GM12891 (cell line): ENCODE measurements around the gene FAM163B.

Experiments
- POLR2A ChIP-seq: IDR thresholded peaks from 2 replicates; pipeline ENCODE4 v1.6.1; 2011; ENCODE audit warnings: low read depth, low read length, control low read depth
- TAF1 ChIP-seq: IDR thresholded peaks from 2 replicates; pipeline ENCODE4 v1.6.1; 2011; ENCODE audit warnings: low read depth, low read length, control low read depth

DNA sequence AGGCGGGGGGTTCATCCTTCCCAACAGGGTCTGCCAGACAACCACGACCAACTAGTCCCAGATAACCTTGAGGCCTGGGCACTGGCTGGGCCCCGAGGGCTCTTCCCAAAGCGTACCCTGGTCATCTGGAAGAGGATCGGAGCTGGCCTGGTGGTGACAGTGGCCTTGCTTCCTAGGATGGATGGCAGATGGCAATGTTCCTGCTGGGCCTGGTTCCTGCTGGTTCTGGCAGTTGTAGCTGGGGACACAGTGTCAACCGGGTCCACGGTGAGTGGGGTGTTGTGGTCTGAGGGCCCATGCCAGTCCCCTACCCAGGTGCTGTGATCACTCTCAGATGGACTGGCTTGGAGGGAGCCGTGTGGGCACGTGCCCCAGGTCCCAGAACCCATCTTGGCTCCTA, 72.7 kb downstream of the FAM163B start:
- TF ChIP-seq TAF1: no peak
- no peak for TF ChIP-seq POLR2A
